Renal cortex interstitium (tissue), 11 donors: ENCODE results near the gene TRPM1. TPM values are rescaled to one million over a fixed set of nuclear protein-coding genes. Genes with fewer than 3 reads are reported as not detected.

Experiments used
- DNase-seq, 11 donors: peaks; one replicate each; pipeline ENCODE4 v3.0.0-alpha.2; 2013; ENCODE audit warnings: low read depth in 9 of 11, low spot score in 4 of 11; ENCODE audit errors: extremely low read depth in 1 of 11
- polyA plus RNA-seq, 3 donors: library from polyadenylated mRNA; unstranded; fragments of 120-200 nt; gene quantifications; one replicate each; pipeline ENCODE4 v1.2.1, GENCODE V29; 2013; ENCODE audit not compliant: insufficient read length in 3 of 3

TRPM1 gene
- polyA plus RNA-seq, 3 donors = 0.24 to 0.58 (median 0.37) TPM

DNA sequence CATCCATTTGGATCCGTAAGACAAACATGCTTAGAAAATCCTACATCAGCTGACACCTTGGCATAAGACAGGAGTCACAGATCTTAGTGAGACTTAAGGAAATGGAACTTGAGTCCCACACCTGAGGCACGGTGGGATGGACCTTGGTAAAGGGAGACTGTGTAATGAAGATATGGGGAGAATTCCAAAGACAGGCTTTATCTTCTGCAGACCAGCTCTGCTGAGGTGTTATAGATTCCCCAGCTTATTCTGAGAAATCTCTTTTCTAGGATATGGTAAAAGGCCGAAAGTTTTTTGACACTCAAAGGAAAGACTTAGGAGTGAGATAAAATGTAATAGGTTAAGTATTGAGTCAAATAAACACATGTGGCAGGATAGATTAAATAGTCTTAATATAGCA lies 101.8 kb downstream of the TRPM1 start:
- DNase-seq = no peak

DNA sequence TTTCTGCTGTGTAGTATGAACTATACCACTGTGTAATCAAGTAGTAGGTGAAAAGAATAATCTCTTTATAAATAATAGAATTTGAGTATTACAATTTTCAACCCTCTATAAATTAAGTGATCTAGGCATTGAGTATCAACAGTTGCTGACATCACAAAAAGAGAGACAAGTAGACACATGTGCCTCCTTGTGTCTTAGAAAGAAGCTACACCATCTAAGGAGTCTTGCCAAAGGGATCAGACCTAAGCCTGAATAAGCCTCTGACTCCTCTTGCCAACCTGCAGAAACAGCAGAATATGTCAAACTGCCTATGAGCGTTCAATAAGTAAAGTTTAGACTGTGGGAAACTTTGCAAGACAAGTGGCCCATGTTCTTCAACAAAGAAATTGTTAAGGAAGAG lies 104.3 kb downstream of the TRPM1 start:
- no peak for DNase-seq

DNA sequence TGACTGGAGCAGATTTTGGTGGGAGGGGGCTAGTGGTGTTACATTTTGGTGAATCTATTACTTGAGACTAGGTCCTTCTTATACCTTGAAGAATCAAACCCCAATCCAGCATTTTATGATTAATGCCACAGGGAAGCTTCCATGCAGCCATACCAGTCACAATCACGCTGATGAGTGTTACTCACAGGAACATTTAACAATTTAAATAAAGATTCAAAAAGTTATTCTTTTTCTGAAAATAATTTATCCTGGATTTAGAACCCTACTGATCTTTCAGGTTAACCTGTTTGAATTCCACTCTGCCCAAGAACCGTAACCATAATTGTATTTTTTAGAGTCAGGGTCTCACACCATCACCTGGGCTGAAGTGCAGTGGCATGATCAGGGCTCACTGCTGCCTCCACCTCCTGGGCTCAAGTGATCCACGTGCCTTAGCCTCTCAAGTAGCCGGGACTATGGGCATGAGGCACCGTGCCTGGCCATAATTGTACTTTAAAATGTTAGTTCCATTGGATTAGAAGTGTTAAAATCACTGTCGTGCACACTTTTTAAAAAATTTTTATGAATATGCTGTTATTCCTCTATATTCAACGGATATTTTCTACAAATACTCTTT lies 109.2 kb downstream of the TRPM1 start:
- no peak for DNase-seq

DNA sequence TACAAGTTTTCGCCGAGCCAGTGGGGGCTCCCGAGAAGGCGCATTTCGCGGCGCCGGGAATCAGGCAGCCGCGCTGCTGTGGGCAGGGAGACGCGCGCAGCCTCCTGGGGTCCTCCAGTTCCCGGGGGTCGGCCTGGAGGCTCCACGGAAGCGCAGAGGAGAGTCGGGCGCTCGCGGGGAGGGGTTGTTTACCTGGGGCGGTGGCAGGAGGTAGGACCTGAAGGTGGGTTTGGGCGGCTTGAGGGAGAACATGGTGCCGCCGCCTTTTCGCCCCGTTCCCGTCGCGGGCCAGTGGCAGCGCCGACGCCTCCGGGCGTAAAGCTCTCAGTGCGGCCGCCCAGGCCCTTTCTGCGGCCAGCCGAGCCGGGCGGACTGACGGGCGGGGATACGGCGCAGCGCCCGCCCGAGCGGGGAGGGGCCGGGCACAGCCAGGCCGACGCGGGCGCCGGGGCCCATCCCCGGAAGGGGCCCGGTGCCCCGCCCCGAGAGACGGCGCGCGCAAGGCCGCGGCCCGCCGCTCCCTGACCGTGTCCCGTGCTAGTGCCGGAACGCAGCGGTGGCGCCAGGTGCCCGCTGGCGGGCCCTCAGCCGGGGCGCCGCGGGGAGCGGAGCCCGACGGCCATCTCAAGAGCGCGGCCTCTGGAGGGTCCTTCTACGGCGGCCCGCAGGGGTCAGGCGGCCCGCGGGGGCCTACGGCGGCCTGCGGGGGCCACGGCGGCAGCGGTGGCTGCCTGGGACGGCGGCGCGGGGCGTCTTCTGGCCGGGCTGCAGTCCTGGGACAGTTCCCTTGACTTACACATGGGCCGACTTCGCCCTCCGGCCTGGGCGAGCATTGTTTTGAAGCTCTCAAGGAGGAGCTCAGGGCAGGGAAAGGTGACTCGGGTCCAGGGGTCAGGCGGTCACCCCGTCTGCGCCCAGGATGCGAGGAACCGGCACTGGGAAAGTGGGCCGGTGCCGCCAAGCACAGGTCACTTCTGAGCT lies 110.0 kb downstream of the TRPM1 start, which contains the start of gene MTMR10:
TSS of gene MTMR10 (minus strand) at position 374 of the 981 bp plus-strand sequence. CDS start at position 252, 122 bp downstream.
- peak in 7 of 11 donors; percentile 57 to 76 (median 68) for DNase-seq

DNA sequence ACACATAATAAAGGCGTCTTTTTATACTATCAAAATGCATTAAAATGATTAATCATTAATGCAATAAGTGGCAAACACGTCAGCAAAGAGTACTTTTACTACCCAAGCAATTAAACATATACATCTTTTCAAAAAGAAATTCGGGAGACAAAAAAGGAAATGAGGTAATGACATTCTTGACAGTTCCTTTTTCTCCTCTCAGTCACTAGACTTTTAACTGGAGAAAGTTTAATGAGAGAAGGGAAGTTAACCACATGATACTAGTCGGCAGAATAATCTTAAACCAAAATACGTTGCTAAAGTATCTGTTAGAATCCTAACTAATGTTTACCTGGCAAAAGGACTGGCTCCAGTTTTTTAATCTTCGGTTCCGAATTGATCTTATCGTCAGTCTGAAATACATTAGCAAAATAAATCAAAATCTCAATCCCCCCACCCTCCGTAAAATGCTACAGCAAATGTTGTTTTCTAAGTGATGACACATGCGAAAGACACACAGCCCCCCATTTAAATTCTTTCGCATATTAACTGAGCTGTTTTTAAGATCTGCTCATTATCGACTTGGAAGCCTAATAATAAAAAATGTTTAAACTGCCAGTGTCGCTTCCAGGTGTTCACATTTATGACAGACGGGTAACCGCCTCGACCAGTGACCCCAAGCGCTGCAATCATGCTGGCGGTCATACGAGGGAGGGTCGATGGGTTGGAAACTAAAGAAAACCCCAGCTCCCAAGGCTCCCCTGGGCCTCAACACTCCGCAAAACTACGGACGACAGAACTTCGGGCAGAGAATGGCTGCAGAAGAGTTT lies 110.9 kb downstream of the TRPM1 start:
- DNase-seq = peak in 2 of 11 donors; percentile 10 to 41

DNA sequence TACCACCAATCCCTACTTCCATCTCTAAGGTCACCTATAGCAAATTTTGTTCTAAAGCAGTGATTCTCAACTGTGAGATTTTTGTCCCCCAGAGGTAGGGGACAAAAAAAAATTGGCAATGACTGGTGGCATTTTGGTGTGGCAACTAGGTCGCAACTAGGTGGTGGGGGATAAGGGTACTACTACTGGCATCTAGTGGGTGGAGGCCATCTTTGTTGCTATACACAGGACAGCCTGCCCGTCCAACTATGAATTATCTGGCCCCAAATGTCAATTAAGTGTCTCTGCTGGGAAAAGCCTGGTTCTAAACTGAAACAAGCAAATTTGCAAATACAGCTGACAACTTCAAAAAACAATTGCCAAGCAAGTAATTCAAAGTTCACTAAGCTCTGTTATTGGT lies 111.5 kb downstream of the TRPM1 start:
- no peak for DNase-seq

DNA sequence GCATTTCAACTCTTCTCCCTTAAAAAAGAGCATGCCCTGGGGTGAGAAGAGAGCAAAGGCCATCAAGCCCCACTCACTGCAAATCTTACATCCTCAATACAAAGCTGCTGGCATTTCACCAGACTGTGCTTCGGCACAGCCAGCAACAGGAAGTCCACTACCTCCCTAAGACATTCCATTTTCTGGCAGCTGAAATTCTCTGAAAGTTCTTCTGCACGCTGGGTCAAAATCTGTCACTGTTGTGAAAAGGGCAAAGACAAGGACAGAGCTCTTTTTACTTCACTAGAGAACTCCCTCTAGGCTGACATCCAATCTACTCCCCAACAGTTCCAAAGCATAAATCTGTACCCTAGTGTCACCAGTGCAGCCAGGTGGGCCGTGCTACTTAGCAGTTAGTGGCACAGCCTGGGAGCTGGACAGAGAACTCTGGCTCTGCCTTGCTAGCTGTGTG lies 116.4 kb downstream of the TRPM1 start:
- peak in 1 of 11 donors; percentile 28 for DNase-seq

DNA sequence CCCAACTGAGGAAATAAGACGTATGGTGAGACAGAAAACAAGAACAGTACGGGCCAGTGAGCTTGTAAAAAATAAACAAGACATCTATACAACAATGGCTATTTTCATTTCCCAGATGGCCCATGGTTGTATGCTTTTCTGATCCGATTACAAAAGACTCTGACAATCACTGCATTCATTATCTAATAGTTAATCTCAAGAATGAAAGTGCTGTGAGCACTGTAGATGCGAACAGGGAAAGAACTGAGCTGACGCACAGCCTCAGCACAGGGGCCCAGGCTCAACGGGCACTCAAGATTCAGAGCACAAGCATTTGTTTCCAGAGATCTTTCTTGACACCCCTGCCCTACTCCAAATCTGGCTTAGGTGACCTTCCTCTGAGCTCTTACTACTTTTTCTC lies 117.0 kb downstream of the TRPM1 start:
- DNase-seq = no peak

DNA sequence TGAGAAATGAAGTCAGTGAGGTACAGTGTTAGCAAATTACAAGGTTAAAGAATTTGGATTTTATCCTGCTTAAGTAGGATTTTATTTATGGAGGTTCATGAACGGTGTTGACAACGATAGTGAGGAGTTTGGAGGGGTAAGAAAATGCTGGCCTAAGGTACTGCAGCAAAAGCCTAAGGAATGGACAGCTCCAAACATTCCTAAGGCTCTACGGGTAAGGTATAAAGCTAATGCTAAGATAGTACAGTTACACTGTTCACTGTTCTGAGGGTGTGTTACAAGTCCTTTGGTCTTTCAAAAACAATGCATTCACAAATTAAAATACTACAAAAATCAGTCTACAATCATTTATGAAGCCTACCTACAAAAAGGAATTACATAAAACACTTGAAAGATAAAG lies 117.4 kb downstream of the TRPM1 start:
- DNase-seq = no peak

DNA sequence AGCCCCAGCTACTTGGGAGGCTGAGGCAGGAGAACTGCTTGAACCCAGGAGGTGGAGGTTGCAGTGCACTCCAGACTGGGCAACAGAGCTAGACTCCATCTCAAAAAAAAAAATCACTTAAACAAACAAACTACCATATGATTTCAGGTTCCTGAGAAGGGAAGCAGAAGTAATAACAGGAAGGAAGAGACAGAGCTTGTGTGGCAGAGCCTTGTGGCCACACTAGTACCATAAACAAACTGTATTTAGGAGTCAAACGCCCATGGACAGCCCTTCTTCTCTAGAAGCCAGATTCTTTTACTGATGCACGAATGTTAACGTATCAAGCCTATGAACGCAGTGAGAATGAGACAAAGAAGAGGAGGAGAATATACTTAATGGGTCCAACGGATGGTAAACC lies 122.1 kb downstream of the TRPM1 start:
- DNase-seq = no peak

DNA sequence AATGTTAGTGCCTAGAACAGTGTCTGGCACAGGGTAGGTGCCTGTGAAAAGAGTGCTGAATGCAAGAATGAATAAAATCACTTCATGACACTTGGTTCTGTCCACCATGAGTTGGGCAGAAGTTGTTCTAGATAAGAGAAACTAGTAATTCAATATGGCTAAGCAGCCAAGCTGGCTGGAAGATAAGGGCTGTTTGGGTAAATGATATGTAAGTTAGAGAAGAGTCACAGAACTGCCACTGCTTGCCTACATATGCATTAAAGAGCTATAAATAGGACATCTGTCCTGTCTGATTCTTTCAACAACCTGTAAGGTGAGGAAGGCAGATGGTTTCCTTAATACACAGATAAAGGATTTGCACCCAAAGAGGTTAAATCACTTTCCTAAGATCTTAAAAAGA lies 123.2 kb downstream of the TRPM1 start:
- DNase-seq = no peak

DNA sequence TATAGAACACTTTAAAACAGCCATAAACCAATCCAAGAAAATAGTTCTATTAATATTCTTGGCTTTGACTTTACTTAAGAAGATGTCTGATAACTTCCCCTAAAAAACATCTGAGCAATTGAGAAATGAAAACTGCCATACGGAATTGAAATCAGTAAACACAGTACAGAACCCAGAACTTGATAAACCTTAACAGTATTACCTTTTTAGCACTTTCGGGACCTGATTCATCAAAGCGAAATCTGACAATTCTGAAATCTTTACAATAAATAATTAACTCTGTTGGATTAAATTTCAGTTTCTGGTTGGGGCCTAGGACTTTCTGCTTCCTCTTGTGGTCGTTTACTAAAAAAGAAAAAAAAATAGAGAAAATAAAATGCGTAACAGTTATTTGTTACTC lies 127.4 kb downstream of the TRPM1 start:
- DNase-seq = no peak

DNA sequence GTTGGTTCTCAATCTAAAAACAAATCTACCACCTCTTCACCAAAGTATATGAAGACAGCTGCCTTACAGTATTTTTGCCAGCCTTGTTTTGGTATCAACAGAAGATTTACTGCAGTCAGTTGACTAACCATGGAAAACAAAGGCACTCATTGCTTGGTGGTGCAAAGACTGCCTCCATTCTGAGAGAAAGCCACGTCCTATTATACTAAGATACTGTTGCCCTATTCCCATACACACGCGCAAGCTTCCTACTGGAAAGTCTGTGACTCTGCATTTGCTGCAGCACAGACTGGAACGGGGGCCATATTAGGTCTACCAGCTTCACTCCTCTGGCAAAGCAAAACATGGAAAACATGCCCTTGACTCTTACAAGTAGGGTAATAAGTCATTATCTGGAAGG lies 128.1 kb downstream of the TRPM1 start:
- DNase-seq = no peak

DNA sequence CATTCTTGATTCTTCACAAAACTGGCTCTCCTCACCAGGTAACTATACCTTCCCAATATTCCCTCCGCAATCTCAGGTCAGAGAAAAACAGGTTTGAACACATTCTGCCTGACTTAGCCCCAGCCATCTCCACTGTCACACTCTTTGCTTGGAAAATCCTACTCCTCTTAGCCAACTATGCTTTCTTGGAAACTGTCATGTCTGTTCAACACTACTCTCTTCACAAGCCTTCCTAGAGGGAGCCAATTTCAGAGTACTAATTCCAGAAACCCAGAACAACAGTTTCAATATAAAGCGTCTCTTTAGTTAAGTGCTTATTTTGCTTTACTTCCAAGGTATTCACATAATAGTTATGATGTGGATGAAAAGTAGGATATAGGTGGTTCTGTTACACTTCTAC lies 131.8 kb downstream of the TRPM1 start:
- no peak for DNase-seq

DNA sequence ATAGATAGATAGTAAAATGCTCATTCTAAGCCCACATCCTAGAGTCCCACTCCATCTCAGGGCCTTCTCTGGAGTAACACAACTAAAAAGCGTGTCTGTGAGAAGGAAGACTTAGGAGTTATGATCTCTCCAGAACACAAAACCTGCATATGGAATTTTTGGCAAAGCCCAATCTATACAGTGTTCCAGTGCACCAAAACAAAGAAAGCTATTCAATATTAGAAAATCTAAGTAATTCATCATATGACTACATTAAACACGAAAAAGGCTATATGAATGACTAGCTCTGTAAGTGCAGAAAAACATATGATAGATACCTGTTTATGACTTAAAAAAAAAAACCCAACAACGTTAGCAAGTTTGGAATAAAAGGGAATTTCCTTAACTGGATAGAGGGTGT lies 137.8 kb downstream of the TRPM1 start:
- DNase-seq = no peak

DNA sequence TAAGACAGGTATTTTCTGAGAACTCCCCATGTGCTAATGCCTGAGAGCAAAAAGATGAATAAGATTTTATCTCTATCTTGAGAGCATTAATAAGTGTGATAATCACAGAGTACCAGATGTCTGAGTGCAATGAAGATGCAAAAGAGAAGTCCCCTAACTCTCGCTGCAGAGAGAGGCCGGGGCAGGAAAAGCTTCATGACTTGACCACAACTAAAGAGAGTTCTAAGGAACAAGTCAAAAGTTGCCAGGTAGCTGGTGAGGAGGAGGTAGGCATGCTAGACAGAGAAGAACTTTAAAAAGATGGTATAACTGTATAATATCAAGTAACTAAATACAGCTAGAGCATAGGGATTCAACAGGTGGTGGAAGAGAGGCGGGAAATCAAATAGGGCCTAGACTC lies 138.9 kb downstream of the TRPM1 start:
- DNase-seq = no peak

DNA sequence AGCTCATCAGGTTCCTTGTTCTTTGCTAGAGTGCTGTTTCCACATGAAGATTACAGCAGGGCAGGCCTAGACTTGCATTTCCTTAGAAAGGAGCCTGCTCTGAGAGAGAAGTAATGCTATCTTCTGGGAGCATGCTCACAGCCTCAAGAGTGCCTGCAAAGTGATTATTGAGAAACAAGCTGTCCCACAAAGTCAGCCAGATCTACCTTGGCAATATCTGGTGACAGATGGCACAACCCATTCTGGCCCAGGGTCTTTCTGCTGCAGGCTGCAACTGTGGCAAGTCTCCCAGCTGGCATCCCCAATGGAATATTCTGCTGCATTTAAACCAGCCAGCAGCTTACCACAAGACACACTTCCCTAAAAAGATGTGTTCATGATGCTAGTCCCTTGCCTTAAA lies 139.4 kb downstream of the TRPM1 start:
- no peak for DNase-seq

DNA sequence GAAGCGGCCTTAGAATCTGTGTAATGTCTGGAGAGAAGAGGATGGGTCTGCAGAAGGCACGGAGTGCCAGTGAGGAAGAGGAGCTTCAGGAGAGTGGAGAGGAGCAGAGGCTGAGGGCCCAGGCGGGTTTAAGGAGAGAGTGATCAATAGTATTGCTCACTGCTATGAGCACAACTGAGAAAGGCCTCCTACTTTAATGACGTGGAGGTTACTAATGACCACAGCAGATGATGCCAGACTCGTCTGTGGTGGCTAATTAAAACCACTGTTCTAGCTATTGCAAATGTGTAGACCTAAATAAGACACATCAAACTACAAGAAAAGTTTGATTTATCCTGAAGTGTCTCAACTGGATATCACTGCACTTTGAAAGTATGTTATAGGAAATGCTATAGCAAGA lies 143.3 kb downstream of the TRPM1 start:
- DNase-seq = no peak
